Right lobe of liver (tissue), 4 donors: ENCODE results near the gene KCNA1.

Source experiments
- POLR2A ChIP-seq: fragments of 450-650 bp; IDR thresholded peaks from one replicate; pipeline ENCODE4 v1.6.1; 2017; ENCODE audit warnings: antibody characterized with exemption, mild to moderate bottlenecking
- TF ChIP-seq, protein P1 (sequence below), 4 donors: fragments of 200-600 bp in 3 of 4; fragments of 450-650 bp in 1 of 4; IDR thresholded peaks; one replicate each; pipeline versions ENCODE4 v1.5.1 to v1.8.0; 2016 to 2022; ENCODE audit warnings: antibody characterized with exemption in 4 of 4, mild to moderate bottlenecking in 2 of 4
- donor health status: DM: no; HTN: no; CAD: no.
- donor health status: DM: no; HTN: no; CAD: no.
- donor health status: DM: no; HTN: yes; CAD: no.

- TF ChIP-seq POLR2A, result no peak
- TF ChIP-seq, protein P1, sequence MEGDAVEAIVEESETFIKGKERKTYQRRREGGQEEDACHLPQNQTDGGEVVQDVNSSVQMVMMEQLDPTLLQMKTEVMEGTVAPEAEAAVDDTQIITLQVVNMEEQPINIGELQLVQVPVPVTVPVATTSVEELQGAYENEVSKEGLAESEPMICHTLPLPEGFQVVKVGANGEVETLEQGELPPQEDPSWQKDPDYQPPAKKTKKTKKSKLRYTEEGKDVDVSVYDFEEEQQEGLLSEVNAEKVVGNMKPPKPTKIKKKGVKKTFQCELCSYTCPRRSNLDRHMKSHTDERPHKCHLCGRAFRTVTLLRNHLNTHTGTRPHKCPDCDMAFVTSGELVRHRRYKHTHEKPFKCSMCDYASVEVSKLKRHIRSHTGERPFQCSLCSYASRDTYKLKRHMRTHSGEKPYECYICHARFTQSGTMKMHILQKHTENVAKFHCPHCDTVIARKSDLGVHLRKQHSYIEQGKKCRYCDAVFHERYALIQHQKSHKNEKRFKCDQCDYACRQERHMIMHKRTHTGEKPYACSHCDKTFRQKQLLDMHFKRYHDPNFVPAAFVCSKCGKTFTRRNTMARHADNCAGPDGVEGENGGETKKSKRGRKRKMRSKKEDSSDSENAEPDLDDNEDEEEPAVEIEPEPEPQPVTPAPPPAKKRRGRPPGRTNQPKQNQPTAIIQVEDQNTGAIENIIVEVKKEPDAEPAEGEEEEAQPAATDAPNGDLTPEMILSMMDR (IDR thresholded peaks at IDR 0.05), result no peak
These were observed 39.3 kb upstream of the KCNA1 start for GRCh38 chr12:4870423-4870822.
